ENCODE results near the gene PYGL.

DNA sequence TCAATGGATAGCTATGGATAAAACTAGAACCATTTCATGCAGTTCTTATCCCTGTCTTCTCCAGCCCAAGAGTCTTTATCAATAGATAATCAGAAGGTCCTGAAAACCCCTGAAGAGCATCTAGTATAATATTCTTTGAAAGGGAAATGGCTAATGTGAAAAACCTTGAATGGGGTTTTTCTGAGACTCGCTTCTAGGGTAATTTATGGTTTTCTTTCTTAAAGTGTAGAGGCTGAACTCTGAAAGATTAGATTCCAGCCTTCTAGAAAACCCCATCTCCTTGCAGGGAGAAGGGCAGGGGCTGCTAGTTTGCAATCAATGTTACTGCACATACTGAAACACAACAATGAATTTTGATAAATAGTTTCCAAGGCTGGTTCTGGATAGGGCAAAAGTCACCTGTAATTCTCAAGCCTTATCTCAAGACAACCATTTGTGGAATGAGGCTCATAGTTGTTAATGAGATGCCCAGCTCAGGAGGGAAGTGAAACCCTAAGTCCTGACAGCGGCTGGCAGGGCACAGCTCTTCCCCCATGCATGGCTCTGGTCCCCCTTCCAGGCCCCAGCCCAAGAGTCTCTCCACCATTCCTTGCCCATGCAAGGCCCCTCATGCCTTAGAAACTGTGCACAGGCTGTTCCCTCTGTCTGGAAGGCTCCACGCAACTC lies 33.7 kb upstream of the PYGL start:
- TF ChIP-seq, protein P1, sequence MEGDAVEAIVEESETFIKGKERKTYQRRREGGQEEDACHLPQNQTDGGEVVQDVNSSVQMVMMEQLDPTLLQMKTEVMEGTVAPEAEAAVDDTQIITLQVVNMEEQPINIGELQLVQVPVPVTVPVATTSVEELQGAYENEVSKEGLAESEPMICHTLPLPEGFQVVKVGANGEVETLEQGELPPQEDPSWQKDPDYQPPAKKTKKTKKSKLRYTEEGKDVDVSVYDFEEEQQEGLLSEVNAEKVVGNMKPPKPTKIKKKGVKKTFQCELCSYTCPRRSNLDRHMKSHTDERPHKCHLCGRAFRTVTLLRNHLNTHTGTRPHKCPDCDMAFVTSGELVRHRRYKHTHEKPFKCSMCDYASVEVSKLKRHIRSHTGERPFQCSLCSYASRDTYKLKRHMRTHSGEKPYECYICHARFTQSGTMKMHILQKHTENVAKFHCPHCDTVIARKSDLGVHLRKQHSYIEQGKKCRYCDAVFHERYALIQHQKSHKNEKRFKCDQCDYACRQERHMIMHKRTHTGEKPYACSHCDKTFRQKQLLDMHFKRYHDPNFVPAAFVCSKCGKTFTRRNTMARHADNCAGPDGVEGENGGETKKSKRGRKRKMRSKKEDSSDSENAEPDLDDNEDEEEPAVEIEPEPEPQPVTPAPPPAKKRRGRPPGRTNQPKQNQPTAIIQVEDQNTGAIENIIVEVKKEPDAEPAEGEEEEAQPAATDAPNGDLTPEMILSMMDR (IDR thresholded peaks at IDR 0.05; ENCODE audit: low read depth, low read length): no peak
- TF ChIP-seq EZH2phosphoT487 (IDR thresholded peaks at IDR 0.05; ENCODE audit: low read depth): no peak
